IMR-90 (cell line): ENCODE measurements around the gene FBN3. TPM values are rescaled to one million over a fixed set of nuclear protein-coding genes. Genes with fewer than 3 reads are reported as not detected.

ENCODE experiments used
- ATAC-seq: fragments of 200-7000 bp; cut with Tn5 transposase; 2 replicates; pipeline ENCODE4 v1.9.1; 2020; ENCODE audit warnings: low read depth, mild to moderate bottlenecking, moderate library complexity
- BruUV-seq: library from RNA; stranded (reverse); fragments of 400-500 nt; replicated peaks from 2 replicates; lab custom pipeline; 2021; lab: Mats Ljungman, UMichigan
- CTCF ChIA-PET: fragments of 300-600 bp; formaldehyde crosslinking; extraction: SDS; loops from one replicate; lab custom pipeline; 2021; ENCODE audit warnings: antibody characterized with exemption; lab: Yijun Ruan, JAX
- POLR2A ChIA-PET: fragments of 300-600 bp; sonication (Branson Sonifier 250); formaldehyde crosslinking; loops from one replicate; lab custom pipeline; 2022; ENCODE audit warnings: antibody characterized with exemption; ENCODE audit not compliant: unreplicated experiment; lab: Charles Lee
- DNase-seq: peaks from one replicate; pipeline ENCODE4 v3.0.0; 2013
- H2AFZ ChIP-seq: replicated peaks from 2 replicates; pipeline ENCODE3; 2013; ENCODE audit warnings: low read length, mild to moderate bottlenecking; ENCODE audit not compliant: poor library complexity
- H2AK5ac ChIP-seq: 2 replicates; pipeline ENCODE4 v1.6.1; 2013; ENCODE audit warnings: low read depth, low read length, inconsistent platforms
- H2AK9ac ChIP-seq: replicated peaks from 2 replicates; pipeline ENCODE3; 2013; ENCODE audit warnings: mild to moderate bottlenecking, low read depth, low read length, moderate library complexity; ENCODE audit not compliant: poor library complexity
- H2BK120ac ChIP-seq: 2 replicates; pipeline ENCODE4 v1.6.1; 2013; ENCODE audit warnings: low read depth, low read length, inconsistent platforms
- H2BK15ac ChIP-seq: 3 replicates; pipeline ENCODE4 v1.6.1; 2013; ENCODE audit warnings: low read depth, low read length, inconsistent platforms
- H2BK20ac ChIP-seq: 2 replicates; pipeline ENCODE4 v1.6.1; 2013; ENCODE audit warnings: low read depth, mild to moderate bottlenecking, inconsistent platforms, low read length, moderate library complexity
- H2BK5ac ChIP-seq: 2 replicates; pipeline ENCODE4 v1.6.1; 2013; ENCODE audit warnings: mild to moderate bottlenecking, low read depth, low read length, inconsistent platforms; ENCODE audit not compliant: poor library complexity, severe bottlenecking
- H3K14ac ChIP-seq: replicated peaks from 2 replicates; pipeline ENCODE4 v1.6.1; 2013; ENCODE audit warnings: low read depth, low read length, inconsistent platforms
- H3K18ac ChIP-seq: 2 replicates; pipeline ENCODE4 v1.6.1; 2013; ENCODE audit warnings: low read depth, low read length, control low read depth
- H3K23ac ChIP-seq: 2 replicates; pipeline ENCODE4 v1.6.1; 2013; ENCODE audit warnings: low read depth, low read length, inconsistent platforms
- H3K27ac ChIP-seq: 2 replicates; pipeline ENCODE4 v1.5.1; 2013; ENCODE audit warnings: mild to moderate bottlenecking, control low read depth, low read length; ENCODE audit not compliant: insufficient read depth
- H3K27me3 ChIP-seq: 2 replicates; pipeline ENCODE4 v1.6.1; 2013; ENCODE audit warnings: low read length; ENCODE audit not compliant: control insufficient read depth, insufficient read depth
- H3K36me3 ChIP-seq: 2 replicates; pipeline ENCODE4 v1.6.1; 2013; ENCODE audit warnings: low read length, mixed read lengths; ENCODE audit not compliant: control insufficient read depth, insufficient read depth
- H3K4ac ChIP-seq: 2 replicates; pipeline ENCODE4 v1.6.1; 2013; ENCODE audit warnings: low read depth, low read length, inconsistent platforms
- H3K4me1 ChIP-seq: 2 replicates; pipeline ENCODE4 v1.6.1; 2013; ENCODE audit warnings: low read length, mixed read lengths; ENCODE audit not compliant: control insufficient read depth, insufficient read depth
- H3K4me2 ChIP-seq: 2 replicates; pipeline ENCODE4 v1.6.1; 2013; ENCODE audit warnings: low read depth, mild to moderate bottlenecking, control low read depth, low read length, moderate library complexity
- H3K4me3 ChIP-seq: 2 replicates; pipeline ENCODE4 v1.5.1; 2013; ENCODE audit warnings: low read depth, mild to moderate bottlenecking, control low read depth, low read length, moderate library complexity; ENCODE audit not compliant: insufficient read depth
- H3K56ac ChIP-seq: 2 replicates; pipeline ENCODE4 v1.6.1; 2013; ENCODE audit warnings: low read length, inconsistent platforms; ENCODE audit not compliant: insufficient read depth; ENCODE audit errors: extremely low read depth
- H3K79me1 ChIP-seq, 2 experiments: 2 replicates each; pipeline ENCODE4 v1.6.1; 2013; ENCODE audit warnings: low read length in 2 of 2, inconsistent platforms in 1 of 2, low read depth in 1 of 2
- H3K9ac ChIP-seq: 2 replicates; pipeline ENCODE4 v1.6.1; 2013; ENCODE audit warnings: low read depth, low read length, control low read depth
- H3K9me1 ChIP-seq: 2 replicates; pipeline ENCODE4 v1.6.1; 2013; ENCODE audit warnings: low read length, inconsistent platforms; ENCODE audit not compliant: insufficient read depth
- H3K9me3 ChIP-seq: 2 replicates; pipeline ENCODE4 v1.6.1; 2013; ENCODE audit warnings: low read length; ENCODE audit not compliant: control insufficient read depth, insufficient read depth
- H4K20me1 ChIP-seq: 2 replicates; pipeline ENCODE4 v1.6.1; 2013; ENCODE audit warnings: low read length, inconsistent platforms; ENCODE audit not compliant: insufficient read depth
- H4K5ac ChIP-seq: 2 replicates; pipeline ENCODE4 v1.6.1; 2013; ENCODE audit warnings: mild to moderate bottlenecking, low read depth, low read length, control low read depth
- H4K8ac ChIP-seq, 2 experiments: 2 replicates each; pipeline ENCODE4 v1.6.1; 2013; ENCODE audit warnings: low read depth in 2 of 2, low read length in 2 of 2, control low read depth in 1 of 2, inconsistent platforms in 1 of 2
- H4K91ac ChIP-seq: 2 replicates; pipeline ENCODE4 v1.6.1; 2013; ENCODE audit warnings: low read depth, low read length, inconsistent platforms; ENCODE audit not compliant: insufficient read depth
- BHLHE40 ChIP-seq: fragments of 150-350 bp; IDR thresholded peaks from 2 replicates; pipeline ENCODE4 v1.6.1; 2016; ENCODE audit warnings: mild to moderate bottlenecking, low read depth, low read length
- CEBPB ChIP-seq: IDR thresholded peaks from 2 replicates; pipeline ENCODE4 v1.6.1; 2012; ENCODE audit warnings: low read depth, low read length, improper control_type of control experiment
- CHD1 ChIP-seq: IDR thresholded peaks from 2 replicates; pipeline ENCODE4 v1.6.1; 2012; ENCODE audit warnings: low read depth, low read length, improper control_type of control experiment
- CTCF ChIP-seq: conservative IDR thresholded peaks from 2 replicates; pipeline ENCODE4 v1.5.1; 2012; ENCODE audit warnings: mild to moderate bottlenecking, low read depth, low read length, improper control_type of control experiment
- ELK1 ChIP-seq: fragments of 150-350 bp; IDR thresholded peaks from 2 replicates; pipeline ENCODE4 v1.6.1; 2016; ENCODE audit warnings: low read depth, mild to moderate bottlenecking, low read length, moderate library complexity, borderline replicate concordance
- MAFK ChIP-seq: IDR thresholded peaks from 2 replicates; pipeline ENCODE4 v1.6.1; 2012; ENCODE audit warnings: low read depth, low read length, improper control_type of control experiment
- NFE2L2 ChIP-seq: fragments of 150-350 bp; IDR thresholded peaks from 2 replicates; pipeline ENCODE4 v1.6.1; 2016; ENCODE audit warnings: low read depth, mild to moderate bottlenecking, low read length
- POLR2A ChIP-seq: IDR thresholded peaks from 2 replicates; pipeline ENCODE4 v1.6.1; 2012; ENCODE audit warnings: mild to moderate bottlenecking, low read depth, low read length
- USF2 ChIP-seq: fragments of 150-350 bp; IDR thresholded peaks from 2 replicates; pipeline ENCODE4 v1.6.1; 2017; ENCODE audit warnings: mild to moderate bottlenecking, antibody characterized with exemption, low read length, low read depth
- WGBS, 2 experiments: methylation state at CpG; one replicate each; pipeline versions ENCODE4 v1.1.5 to v1.1.7; 2013; ENCODE audit warnings: missing lambda C conversion rate in 2 of 2; ENCODE audit not compliant: insufficient read length in 1 of 2; ENCODE audit errors: extremely low coverage in 2 of 2; 5-methylcytosine and 5-hydroxymethylcytosine counted together
- dilution Hi-C: fragments of 300-500 bp; cut with HindIII; formaldehyde crosslinking; loops from one replicate; pipeline ENCODE4 v1.14.3; 2018; ENCODE audit warnings: low sequenced_read_pairs; ENCODE audit not compliant: unreplicated experiment
- in situ Hi-C: fragments of 300-500 bp; cut with MboI; formaldehyde crosslinking; loops from 3 replicates; pipeline ENCODE4 v1.14.3; 2019; ENCODE audit warnings: low sequenced_read_pairs, inconsistent platforms, mixed read lengths
- intact Hi-C: fragments of 100-400 bp; cut with micrococcal nuclease; formaldehyde crosslinking; loops from 2 replicates; pipeline ENCODE4 v1.10.0; 2022
- polyA plus RNA-seq, 3 experiments: library from polyadenylated mRNA; depleted of rRNA; stranded (reverse); fragments of >200 nt; gene quantifications; 2 replicates each; pipeline ENCODE4 v1.2.3, GENCODE V29; 2012; ENCODE audit warnings: low replicate concordance in 1 of 3
- total RNA-seq: library from RNA; depleted of rRNA; stranded (reverse); fragments of >200 nt; gene quantifications from 2 replicates; pipeline ENCODE4 v1.2.3, GENCODE V29; 2012

The FBN3 gene
- total and polyA plus RNA-seq, 2 of the 4 experiments (the other 2 are of a cell fraction), result not detected

GRCh38 chr19:8135946-8136618 lies 13.3 kb downstream of the FBN3 start:
- dilution Hi-C loops (no loop called here), intact Hi-C loops (no loop called here), in situ Hi-C loops (no loop called here)
- Histone ChIP-seq H3K4me2 (no peak overlapping the region), H3K27me3 (peaks cover 5% of the 10 kb centered on the region; the same call in 1 of the 2 replicates), H3K36me3 (no peaks in the 10 kb centered on the region), H2AFZ (no peak overlapping the region), H3K56ac (no peak overlapping the region), H3K79me1 (no peaks in the 10 kb centered on the region), H3K9me1 (no peaks in the 10 kb centered on the region), H3K23ac (no peak overlapping the region), H2BK5ac (no peak overlapping the region), H4K5ac (no peak overlapping the region), H3K4ac (no peak overlapping the region), H2BK120ac (no peak overlapping the region), H3K18ac (no peak overlapping the region), H4K91ac (no peak overlapping the region), H4K8ac (no peak overlapping the region), H3K27ac (no peak overlapping the region), H2BK15ac (no peak overlapping the region), H3K14ac (no peak overlapping the region), H3K9ac (no peak overlapping the region), H3K4me3 (no peak overlapping the region), H2BK20ac (no peak overlapping the region), H4K20me1 (no peaks in the 10 kb centered on the region), H3K4me1 (peaks cover 2% of the 10 kb centered on the region; the same call in 1 of the 2 replicates), H2AK5ac (no peak overlapping the region), H3K9me3 (no peaks in the 10 kb centered on the region), H2AK9ac (no peak overlapping the region)
- WGBS, 2 experiments, result 85% methylated on average over 8 of the region's 32 CpGs; no CpG with 5 or more reads in 1 of the 2 experiments
- DNase-seq, result no peak
- ATAC-seq, result no peak
- TF ChIP-seq USF2 (no peak), CHD1 (no peak), NFE2L2 (no peak), ELK1 (no peak), MAFK (no peak), CTCF (no peak), POLR2A (no peak), CEBPB (no peak), BHLHE40 (no peak)
- ChIA-PET POLR2A (no interaction called here), CTCF (no interaction called here)
- no TSS peak for BruUV-seq
